HG02763 (cell line): ENCODE data around the gene ALAD.
"Not testable (repeated sequence)": the region's sequence is repeated elsewhere in the genome, so short reads cannot be mapped to it uniquely, and the experiment has no call there.

ENCODE experiments used
- ATAC-seq: cut with Tn5 transposase; IDR thresholded peaks from one replicate; pipeline ENCODE4 v1.9.1; 2021; ENCODE audit warnings: mild to moderate bottlenecking, moderate library complexity; ENCODE audit not compliant: unreplicated experiment

Gene ALAD

DNA sequence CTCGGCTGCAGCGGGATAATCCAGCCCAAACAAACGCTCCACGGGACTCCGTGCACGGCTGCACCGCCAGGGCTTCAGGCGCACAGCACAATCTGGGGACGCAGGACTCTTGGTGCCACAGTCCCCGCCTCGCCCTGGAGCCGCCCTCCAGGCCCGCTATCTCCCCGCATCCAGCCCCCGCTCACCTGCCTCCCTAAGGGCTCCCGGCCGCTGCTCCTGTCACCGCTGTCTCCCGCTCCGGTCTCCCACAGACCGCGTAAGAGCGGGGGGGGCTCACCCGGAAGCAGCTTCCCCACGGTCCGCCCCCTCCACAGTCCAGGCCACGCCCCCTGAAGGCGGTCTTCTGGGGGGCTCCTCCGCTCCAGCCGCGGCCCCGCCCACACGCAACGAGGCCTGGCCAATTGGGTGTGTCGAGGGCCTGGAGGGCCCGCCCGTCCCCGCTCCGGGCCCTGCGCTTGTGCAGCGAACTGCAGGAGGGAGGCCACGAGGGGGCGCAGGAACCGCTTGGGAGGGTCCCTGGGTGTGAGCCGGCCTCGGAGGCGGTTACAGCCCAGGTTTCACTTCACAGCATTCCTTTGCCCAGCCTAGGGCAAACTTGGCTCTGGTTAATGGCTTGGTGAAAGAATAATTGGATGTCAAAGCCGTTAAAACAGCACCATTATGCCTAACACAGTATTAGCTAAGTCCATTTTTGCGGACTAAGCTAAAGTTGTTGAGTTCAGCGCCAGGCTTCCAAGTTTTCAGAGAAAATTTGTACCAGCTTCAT, at the start of gene ALAD:
ALAD (minus strand) TSS at position 258 of the 766 bp plus-strand sequence. CDS start 7,725 bp downstream, outside the sequence.
- ATAC-seq: peak; percentile 99

- no peak for ATAC-seq
These were observed 48.3 kb upstream of the ALAD start for GRCh38 chr9:113449376-113449775.

- no peak for ATAC-seq
These were observed 45.2 kb upstream of the ALAD start for GRCh38 chr9:113446323-113446740.

- ATAC-seq: no peak
These were observed 43.7 kb upstream of the ALAD start for GRCh38 chr9:113444736-113445135.

- ATAC-seq: not testable (repeated sequence)
These were observed 36.6 kb upstream of the ALAD start for GRCh38 chr9:113437716-113438115.

DNA sequence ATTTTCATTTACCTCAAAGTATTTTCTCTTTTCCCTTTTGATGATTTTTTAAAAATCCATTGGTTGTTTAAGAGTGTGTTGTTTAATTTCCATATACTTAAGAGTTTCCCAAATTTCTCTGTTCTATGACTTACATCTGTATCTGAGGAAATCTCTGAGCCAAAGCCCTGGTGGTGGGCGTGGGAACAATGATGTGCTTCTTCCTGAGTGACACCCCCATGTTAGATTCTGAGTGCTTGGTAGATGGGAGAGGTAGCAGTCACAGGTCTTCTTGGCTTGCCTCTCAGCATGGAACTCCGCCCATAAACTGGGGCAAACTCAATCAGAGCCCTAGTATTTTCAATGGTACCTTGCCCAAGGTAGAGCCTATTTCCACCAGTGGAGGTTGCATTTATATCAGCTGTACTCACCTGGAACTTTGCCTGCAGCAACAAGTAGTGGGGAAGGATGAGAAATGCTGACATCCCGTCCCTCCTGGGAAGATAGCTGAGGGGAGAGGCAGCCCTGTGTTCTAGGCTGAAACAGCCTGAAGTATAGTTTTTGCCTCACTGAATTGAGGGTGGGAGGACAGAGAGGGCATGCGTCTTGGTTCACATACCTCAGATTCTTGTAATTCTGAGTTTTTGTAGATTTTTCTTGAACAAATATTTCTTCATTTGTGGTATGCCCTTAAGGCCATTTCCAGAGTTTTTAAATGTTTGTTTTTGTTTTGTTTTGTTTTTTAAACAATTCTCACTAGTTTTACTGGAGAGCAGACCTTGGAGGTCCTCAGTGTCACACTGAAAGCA, 35.8 kb upstream of the ALAD start:
- no peak for ATAC-seq

DNA sequence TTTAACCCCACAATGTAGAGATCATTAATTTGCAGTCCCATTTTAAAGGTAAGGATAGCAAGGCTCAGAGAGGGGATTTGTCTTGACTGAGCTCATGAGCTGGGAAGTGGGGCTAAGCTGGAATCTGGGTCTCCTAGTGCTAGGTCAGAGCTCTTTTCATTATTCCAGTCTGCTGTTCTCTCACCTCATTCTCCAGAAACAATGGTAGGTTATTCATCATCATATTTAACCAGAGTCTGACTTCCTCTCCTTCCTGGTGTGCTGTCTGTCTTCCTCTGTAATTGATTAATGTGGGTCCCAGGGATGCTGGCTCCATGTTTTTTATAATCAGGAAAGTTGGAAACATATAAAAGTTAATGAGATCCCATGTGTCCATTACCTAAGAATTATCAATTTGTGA, 30.1 kb upstream of the ALAD start:
- ATAC-seq: no peak

DNA sequence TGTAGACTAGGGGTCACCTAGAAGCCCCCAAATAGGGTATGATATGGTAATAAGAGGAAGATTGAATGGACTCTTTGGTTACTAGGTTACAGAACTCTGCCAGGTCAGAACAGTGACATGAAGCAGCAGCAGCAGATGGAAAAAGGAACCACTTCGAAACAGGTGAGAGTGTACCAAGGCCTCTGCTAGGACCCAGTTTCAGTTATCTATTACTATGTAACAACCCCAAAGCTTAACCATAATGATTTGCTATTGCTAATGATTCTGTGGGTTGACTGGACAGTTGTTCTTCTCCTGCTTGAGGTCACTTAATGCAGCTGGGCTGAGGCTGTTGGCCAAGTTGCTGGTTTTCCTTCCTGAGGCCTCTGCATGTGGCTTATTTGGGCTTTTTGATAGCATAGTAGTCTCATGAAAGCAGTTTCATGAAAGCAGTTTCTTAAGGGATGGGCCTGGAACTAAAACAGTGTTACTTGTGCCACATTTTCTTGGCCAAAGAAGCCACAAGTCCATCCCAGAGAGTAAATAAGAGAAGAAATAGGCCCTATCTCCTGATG, 27.1 kb upstream of the ALAD start:
- no peak for ATAC-seq

GRCh38 chr9:113427629-113428028, 26.5 kb upstream of the ALAD start:
- ATAC-seq: no peak

DNA sequence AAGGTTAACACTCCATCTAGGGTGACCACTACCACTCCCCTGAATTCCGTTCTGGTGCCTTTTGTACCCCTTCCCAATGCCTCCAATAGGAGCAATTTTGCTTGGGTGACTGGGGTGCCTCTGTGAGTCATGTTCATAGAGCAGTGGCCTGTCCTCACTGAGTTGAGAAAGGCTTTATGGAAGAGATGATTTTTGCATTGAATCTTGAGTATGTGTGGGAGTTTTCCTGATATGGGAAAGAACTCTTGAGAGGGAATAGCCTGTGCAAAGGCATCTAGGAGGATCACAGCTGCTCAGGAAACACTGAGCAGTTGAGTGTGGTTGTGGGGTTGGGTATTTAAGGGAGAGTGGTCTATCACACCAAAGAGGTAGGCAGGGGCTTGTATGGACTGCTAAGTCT, 25.6 kb upstream of the ALAD start:
- ATAC-seq: no peak

DNA sequence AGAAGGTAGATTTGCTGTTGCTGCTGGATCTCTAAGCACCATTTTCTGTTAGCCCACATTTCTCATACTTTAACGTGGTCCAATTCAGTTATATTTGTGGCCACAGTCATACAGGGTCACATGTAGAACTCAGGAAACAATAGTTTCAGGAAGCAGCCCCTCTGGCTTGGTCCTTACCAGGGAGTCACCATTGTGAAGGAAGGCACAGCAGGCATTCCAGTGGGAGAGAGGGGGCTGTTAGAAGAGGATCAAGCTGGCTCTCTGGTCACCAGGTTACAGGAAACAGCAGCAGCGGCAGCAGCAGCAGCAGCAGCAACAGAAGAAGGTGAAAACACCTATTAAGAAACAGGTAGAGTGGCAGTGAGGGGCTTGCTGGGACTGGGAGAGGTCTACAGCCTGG, 24.0 kb upstream of the ALAD start:
- no peak for ATAC-seq

DNA sequence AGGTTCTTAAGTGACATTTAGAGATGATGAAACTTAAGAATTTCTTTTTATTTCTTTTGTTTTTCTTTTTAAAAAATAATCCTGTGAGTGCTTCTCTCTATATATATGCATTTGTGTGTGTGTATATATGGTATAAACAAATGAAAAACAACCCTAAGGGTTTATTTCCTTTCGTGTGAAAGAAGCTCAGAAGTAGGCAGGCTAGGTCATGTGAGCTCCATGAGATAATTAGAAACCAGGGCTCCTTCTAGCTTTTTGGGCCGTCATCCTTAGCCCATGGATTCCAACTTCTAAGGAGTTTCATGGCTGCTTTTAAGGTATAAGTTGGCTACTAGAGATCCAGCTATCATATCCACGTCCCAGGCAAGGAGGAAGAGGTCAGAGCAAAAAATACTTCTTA, 20.6 kb upstream of the ALAD start:
- no peak for ATAC-seq

GRCh38 chr9:113417370-113417769, 16.3 kb upstream of the ALAD start:
- no peak for ATAC-seq

GRCh38 chr9:113416149-113416721, 15.2 kb upstream of the ALAD start:
- peak; percentile 94 for ATAC-seq

GRCh38 chr9:113410207-113410864, 9.3 kb upstream of the ALAD start, which contains the start of the genes C9orf43 and POLE3:
Gene C9orf43 (plus strand): TSS chr9:113410747. CDS start chr9:113413494, 2,747 bp downstream.
Gene POLE3 (minus strand): TSS chr9:113410675. CDS start chr9:113410293, 382 bp downstream.
- ATAC-seq: peak; percentile 89

DNA sequence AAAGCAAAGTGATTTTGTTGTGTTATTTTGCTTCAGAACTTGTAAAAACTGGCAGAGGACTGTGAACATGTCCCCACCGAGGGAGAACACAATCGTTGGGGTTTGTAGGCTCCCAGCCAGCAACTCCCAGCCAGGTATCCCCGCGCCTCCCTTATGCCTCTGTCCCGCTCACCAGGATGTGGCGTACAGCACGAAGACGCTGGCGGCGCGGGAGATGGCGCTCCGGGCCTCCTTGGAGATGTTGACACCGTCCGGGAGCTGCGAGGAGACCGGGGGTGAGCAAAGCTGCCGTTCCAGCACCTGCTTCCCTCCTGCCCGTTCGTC, 8.8 kb upstream of the ALAD start:
- no peak for ATAC-seq

GRCh38 chr9:113409481-113409880, 8.4 kb upstream of the ALAD start:
- ATAC-seq: no peak

DNA sequence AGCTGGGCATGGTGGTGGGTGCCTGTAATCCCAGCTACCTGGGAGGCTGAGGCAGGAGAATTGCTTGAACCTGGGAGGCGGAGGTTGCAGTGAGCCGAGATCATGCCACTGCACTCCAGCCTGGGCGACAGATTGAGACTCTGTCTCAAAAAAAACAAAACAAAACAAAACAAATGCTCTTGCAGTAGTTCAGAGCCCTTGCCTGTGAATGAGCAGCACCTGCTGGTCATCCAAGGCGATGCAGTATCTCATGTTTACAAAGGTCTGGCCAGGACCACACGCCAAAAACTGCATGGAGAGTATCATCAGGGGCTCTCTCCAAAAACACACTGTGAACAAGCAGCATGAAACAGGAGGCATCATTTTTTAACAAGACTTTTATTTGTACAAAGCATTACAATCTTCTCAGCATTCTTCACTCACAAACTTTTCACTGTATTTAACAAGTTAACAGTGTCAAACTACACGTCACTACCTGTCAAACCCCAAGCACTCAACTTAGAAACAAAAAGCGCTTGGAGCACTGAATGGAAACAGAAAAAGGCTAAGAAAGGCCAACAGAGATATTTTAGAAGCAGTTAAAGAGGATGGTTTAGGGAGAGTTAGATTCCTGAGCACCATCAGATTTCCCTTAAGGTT, 5.9 kb upstream of the ALAD start:
- ATAC-seq: peak; percentile 29

GRCh38 chr9:113406353-113406752, 5.3 kb upstream of the ALAD start:
- not testable (repeated sequence) for ATAC-seq

DNA sequence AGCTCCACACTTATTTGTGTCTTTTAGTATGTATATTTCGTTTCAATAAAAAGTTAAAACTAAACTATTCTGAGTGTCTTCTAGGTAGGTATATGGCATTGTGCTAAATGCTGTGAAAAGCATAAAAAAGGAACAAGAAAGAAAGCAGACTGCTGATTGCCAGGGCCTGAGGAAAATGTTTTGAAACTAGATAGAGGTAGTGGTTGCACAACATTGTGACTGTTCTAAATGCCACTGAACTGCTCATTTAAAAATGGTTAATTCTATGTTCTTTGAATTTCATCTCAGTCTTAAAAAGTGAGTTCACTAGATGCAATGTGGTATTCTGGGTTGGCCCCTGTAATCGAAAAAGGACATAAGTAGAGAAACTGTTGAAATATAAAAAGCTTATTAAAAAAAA, 2.6 kb upstream of the ALAD start:
- ATAC-seq: no peak
